ENCODE data around the gene CSF1R. TPM values are rescaled to one million over a fixed set of nuclear protein-coding genes. Genes with fewer than 3 reads are reported as not detected.

The CSF1R gene
- polyA plus RNA-seq, 1 of the 3 experiments (the other 2 are of a cell fraction) = 0.25 TPM

DNA sequence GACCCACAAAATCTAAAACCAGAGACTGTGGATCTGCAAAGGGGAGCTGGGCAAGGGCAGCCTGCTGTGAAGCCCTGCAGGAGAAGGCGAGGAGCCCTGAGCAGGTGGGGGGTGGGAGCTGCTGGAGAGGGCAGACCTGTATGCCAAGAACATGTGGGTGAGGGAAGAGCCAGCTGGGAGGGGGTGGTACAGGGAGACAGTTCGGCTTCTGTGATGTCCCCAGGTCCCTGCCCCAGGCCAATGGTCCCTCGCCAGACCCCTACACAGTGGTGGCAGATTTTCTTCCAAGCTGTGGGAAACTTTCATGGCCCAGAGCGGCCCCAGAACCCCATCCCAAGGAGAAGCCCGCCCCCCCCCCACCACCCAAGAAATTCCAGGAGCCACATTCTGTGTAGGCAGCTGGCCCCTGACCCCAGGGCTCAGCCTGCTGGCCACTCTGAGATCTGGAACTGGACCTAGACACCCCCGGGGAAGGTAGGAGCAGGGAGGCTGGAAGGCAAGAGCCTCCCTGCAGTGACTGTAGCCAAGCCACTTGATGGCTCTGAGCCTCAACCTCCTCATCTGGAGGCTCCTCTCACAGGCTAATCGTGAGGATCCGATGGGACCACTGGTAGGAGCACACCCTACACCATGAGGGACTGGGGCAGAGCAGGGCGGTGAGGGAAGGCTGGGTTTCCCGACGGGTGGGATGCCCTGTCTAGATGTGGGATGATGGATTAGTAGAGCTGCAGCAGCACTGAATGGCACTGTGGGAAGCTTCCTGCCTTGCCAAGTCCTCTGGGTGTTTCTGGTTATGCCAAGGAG, 22.6 kb upstream of the CSF1R start:
- no peaks in the 10 kb centered on the region for H3K27me3 ChIP-seq (ENCODE audit: insufficient read depth)
- H3K4me3 ChIP-seq (ENCODE audit: low read depth in 2 of 2, low read length in 1 of 2) = no peak overlapping the region
- peaks cover 0 to under 1% of the 10 kb centered on the region in 2 experiments for H3K36me3 ChIP-seq (replicated peaks in 1 of 2; ENCODE audit: control insufficient read depth in 1 of 2, insufficient read depth in 2 of 2, low read length in 1 of 2)
- no peaks in the 10 kb centered on the region for H3F3A ChIP-seq (replicated peaks; ENCODE audit: insufficient read depth)
- H3K9me2 ChIP-seq = no peaks in the 10 kb centered on the region
- TF ChIP-seq YY1 (IDR thresholded peaks at IDR 0.05; ENCODE audit: low read depth) (no peak), SMC3 (IDR thresholded peaks at IDR 0.05; ENCODE audit: low read depth, low read length) (no peak), CHD2 (IDR thresholded peaks at IDR 0.05; ENCODE audit: low read length, partially characterized antibody) (no peak), TCF12 (IDR thresholded peaks at IDR 0.05) (no peak), TAF1 (IDR thresholded peaks at IDR 0.05; ENCODE audit: borderline replicate concordance, low read depth, low read length) (no peak), POLR2AphosphoS5 (IDR thresholded peaks at IDR 0.05; ENCODE audit: low read depth, low read length) (no peak), FOXJ3 (CRISPR knock-in tag; IDR thresholded peaks at IDR 0.05) (no peak), MEF2A (IDR thresholded peaks at IDR 0.05; ENCODE audit: borderline replicate concordance, low read depth) (no peak), RFX5 (IDR thresholded peaks at IDR 0.05; ENCODE audit: low read length) (no peak), RAD21 (IDR thresholded peaks at IDR 0.05; ENCODE audit: low read length) (no peak), RCOR1 (IDR thresholded peaks at IDR 0.05; ENCODE audit: low read length) (no peak), ELF1 (IDR thresholded peaks at IDR 0.05) (no peak)
- TF ChIP-seq, protein P1, sequence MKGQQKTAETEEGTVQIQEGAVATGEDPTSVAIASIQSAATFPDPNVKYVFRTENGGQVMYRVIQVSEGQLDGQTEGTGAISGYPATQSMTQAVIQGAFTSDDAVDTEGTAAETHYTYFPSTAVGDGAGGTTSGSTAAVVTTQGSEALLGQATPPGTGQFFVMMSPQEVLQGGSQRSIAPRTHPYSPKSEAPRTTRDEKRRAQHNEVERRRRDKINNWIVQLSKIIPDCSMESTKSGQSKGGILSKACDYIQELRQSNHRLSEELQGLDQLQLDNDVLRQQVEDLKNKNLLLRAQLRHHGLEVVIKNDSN (IDR thresholded peaks at IDR 0.05; ENCODE audit: borderline replicate concordance, low read depth) = no peak
- TF ChIP-seq, protein P2, sequence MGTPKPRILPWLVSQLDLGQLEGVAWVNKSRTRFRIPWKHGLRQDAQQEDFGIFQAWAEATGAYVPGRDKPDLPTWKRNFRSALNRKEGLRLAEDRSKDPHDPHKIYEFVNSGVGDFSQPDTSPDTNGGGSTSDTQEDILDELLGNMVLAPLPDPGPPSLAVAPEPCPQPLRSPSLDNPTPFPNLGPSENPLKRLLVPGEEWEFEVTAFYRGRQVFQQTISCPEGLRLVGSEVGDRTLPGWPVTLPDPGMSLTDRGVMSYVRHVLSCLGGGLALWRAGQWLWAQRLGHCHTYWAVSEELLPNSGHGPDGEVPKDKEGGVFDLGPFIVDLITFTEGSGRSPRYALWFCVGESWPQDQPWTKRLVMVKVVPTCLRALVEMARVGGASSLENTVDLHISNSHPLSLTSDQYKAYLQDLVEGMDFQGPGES (IDR thresholded peaks at IDR 0.05; ENCODE audit: low read depth, low read length) = no peak
- TF ChIP-seq, protein P3, sequence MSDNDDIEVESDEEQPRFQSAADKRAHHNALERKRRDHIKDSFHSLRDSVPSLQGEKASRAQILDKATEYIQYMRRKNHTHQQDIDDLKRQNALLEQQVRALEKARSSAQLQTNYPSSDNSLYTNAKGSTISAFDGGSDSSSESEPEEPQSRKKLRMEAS (IDR thresholded peaks at IDR 0.05; ENCODE audit: low read depth) = no peak
- WGBS (ENCODE audit: low lambda C conversion rate) = 92% methylated on average over 6 of the region's 11 CpGs
- peak; percentile 15 for DNase-seq
- no peak overlapping the region for H3K27ac ChIP-seq (ENCODE audit: low read depth in 2 of 2, low read length in 1 of 2)
- H2AFZ ChIP-seq (ENCODE audit: low read depth) = no peak overlapping the region
- ChIA-PET CTCF (interaction anchor here (2.5 kb wide), 1 partner anchor 21 kb away, joined by 6 read pairs; no protein-coding TSS in a partner anchor), POLR2A (no interaction called here)
- no peaks in the 10 kb centered on the region for H3K9me3 ChIP-seq
- H3K4me2 ChIP-seq = no peak overlapping the region
- H3K4me1 ChIP-seq (ENCODE audit: control insufficient read depth in 1 of 2, insufficient read depth in 2 of 2, low read depth in 1 of 2, low read length in 1 of 2) = peaks cover 12 to 38% of the 10 kb centered on the region in 2 experiments
- H3K9ac ChIP-seq = no peak overlapping the region
- H3K79me2 ChIP-seq (ENCODE audit: insufficient read depth) = no peaks in the 10 kb centered on the region
- no peaks in the 10 kb centered on the region for H4K20me1 ChIP-seq (ENCODE audit: insufficient read depth)

GRCh38 chr5:150107909-150108447, 21.6 kb upstream of the CSF1R start:
- no peaks in the 10 kb centered on the region for H3K36me3 ChIP-seq (replicated peaks in 1 of 2; ENCODE audit: control insufficient read depth in 1 of 2, insufficient read depth in 2 of 2, low read length in 1 of 2)
- no peaks in the 10 kb centered on the region for H3K9me3 ChIP-seq
- no peak overlapping the region for H3K4me2 ChIP-seq
- 90% methylated on average over 4 of the region's 4 CpGs for WGBS (ENCODE audit: low lambda C conversion rate)
- no peaks in the 10 kb centered on the region for H3F3A ChIP-seq (replicated peaks; ENCODE audit: insufficient read depth)
- no peak overlapping the region for H3K4me3 ChIP-seq (ENCODE audit: low read depth in 2 of 2, low read length in 1 of 2)
- H3K27ac ChIP-seq (ENCODE audit: low read depth in 2 of 2, low read length in 1 of 2) = 0 out of 4 replicates have a peak overlapping the region, but pooled peaks of 1 of the 2 experiments have one; percentile 50
- no peaks in the 10 kb centered on the region for H3K9me2 ChIP-seq
- peaks cover 8 to 41% of the 10 kb centered on the region in 2 experiments for H3K4me1 ChIP-seq (ENCODE audit: control insufficient read depth in 1 of 2, insufficient read depth in 2 of 2, low read depth in 1 of 2, low read length in 1 of 2)
- no peaks in the 10 kb centered on the region for H4K20me1 ChIP-seq (ENCODE audit: insufficient read depth)
- H3K27me3 ChIP-seq (ENCODE audit: insufficient read depth) = no peaks in the 10 kb centered on the region
- no peak overlapping the region for H3K9ac ChIP-seq
- no peak for DNase-seq
- H2AFZ ChIP-seq (ENCODE audit: low read depth) = no peak overlapping the region
- H3K79me2 ChIP-seq (ENCODE audit: insufficient read depth) = no peaks in the 10 kb centered on the region
- POLR2A ChIA-PET = no interaction called here
- CTCF ChIA-PET = interaction anchor here (1.6 to 2.5 kb wide), 2 partner anchors 22 to 274 kb away, joined by 4 to 6 read pairs; no protein-coding TSS in a partner anchor
- TF ChIP-seq, protein P4, sequence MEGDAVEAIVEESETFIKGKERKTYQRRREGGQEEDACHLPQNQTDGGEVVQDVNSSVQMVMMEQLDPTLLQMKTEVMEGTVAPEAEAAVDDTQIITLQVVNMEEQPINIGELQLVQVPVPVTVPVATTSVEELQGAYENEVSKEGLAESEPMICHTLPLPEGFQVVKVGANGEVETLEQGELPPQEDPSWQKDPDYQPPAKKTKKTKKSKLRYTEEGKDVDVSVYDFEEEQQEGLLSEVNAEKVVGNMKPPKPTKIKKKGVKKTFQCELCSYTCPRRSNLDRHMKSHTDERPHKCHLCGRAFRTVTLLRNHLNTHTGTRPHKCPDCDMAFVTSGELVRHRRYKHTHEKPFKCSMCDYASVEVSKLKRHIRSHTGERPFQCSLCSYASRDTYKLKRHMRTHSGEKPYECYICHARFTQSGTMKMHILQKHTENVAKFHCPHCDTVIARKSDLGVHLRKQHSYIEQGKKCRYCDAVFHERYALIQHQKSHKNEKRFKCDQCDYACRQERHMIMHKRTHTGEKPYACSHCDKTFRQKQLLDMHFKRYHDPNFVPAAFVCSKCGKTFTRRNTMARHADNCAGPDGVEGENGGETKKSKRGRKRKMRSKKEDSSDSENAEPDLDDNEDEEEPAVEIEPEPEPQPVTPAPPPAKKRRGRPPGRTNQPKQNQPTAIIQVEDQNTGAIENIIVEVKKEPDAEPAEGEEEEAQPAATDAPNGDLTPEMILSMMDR (IDR thresholded peaks at IDR 0.05) = no peak
- TF ChIP-seq RCOR1 (IDR thresholded peaks at IDR 0.05; ENCODE audit: low read length) (no peak), POLR2AphosphoS5 (IDR thresholded peaks at IDR 0.05; ENCODE audit: low read depth, low read length) (no peak), CHD2 (IDR thresholded peaks at IDR 0.05; ENCODE audit: low read length, partially characterized antibody) (no peak), EZH2phosphoT487 (IDR thresholded peaks at IDR 0.05; ENCODE audit: borderline replicate concordance, low read depth) (no peak), RAD21 (IDR thresholded peaks at IDR 0.05; ENCODE audit: low read length) (no peak), USF2 (IDR thresholded peaks at IDR 0.05; ENCODE audit: borderline replicate concordance, low read depth, low read length) (no peak), RFX5 (IDR thresholded peaks at IDR 0.05; ENCODE audit: low read length) (no peak), FOSL2 (IDR thresholded peaks at IDR 0.05; ENCODE audit: borderline replicate concordance, low read depth) (no peak), ELF1 (IDR thresholded peaks at IDR 0.05) (no peak), FOXM1 (IDR thresholded peaks at IDR 0.05; ENCODE audit: low read depth) (no peak)
- TF ChIP-seq, protein P1 (IDR thresholded peaks at IDR 0.05; ENCODE audit: borderline replicate concordance, low read depth) = no peak
